Ishikawa (cell line): ENCODE measurements around the gene FRAS1.

Experiments used
- CEBPB ChIP-seq: IDR thresholded peaks from 2 replicates; pipeline ENCODE4 v1.6.1; 2012
- CREB1 ChIP-seq: IDR thresholded peaks from 2 replicates; pipeline ENCODE4 v1.6.1; 2012; ENCODE audit warnings: low read depth
- EP300 ChIP-seq: IDR thresholded peaks from 2 replicates; pipeline ENCODE4 v1.6.1; 2012; ENCODE audit warnings: borderline replicate concordance
- FOXM1 ChIP-seq: IDR thresholded peaks from 2 replicates; pipeline ENCODE4 v1.6.1; 2012; ENCODE audit warnings: low read depth, borderline replicate concordance
- RAD21 ChIP-seq: IDR thresholded peaks from 2 replicates; pipeline ENCODE4 v1.6.1; 2012; ENCODE audit warnings: low read depth
- REST ChIP-seq: IDR thresholded peaks from 2 replicates; pipeline ENCODE4 v1.6.1; 2012; ENCODE audit warnings: low read depth, mild to moderate bottlenecking
- TAF1 ChIP-seq: IDR thresholded peaks from 2 replicates; pipeline ENCODE4 v1.6.1; 2012; ENCODE audit warnings: low read depth, mild to moderate bottlenecking
- TEAD4 ChIP-seq: IDR thresholded peaks from 2 replicates; pipeline ENCODE4 v1.6.1; 2012
- YY1 ChIP-seq: IDR thresholded peaks from 2 replicates; pipeline ENCODE4 v1.6.1; 2012; ENCODE audit warnings: low read depth
- TF ChIP-seq, protein P1 (sequence below): IDR thresholded peaks from 2 replicates; pipeline ENCODE4 v1.6.1; 2012

GRCh38 chr4:78585633-78586032, 528.5 kb downstream of the FRAS1 start:
- TF ChIP-seq RAD21 (no peak), YY1 (no peak), REST (no peak), TEAD4 (no peak), CREB1 (no peak), EP300 (no peak), TAF1 (no peak), FOXM1 (no peak), CEBPB (no peak)
- TF ChIP-seq, protein P1, sequence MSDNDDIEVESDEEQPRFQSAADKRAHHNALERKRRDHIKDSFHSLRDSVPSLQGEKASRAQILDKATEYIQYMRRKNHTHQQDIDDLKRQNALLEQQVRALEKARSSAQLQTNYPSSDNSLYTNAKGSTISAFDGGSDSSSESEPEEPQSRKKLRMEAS = no peak
